ENCODE measurements around the gene COL27A1. TPM values are rescaled to one million over a fixed set of nuclear protein-coding genes. Genes with fewer than 3 reads are reported as not detected.

The COL27A1 gene
- total RNA-seq, 2 experiments from 2014 or later, result 0.87 to 1.2 TPM

GRCh38 chr9:114359801-114360200, 204.5 kb downstream of the COL27A1 start:
- Mint-ChIP-seq H3K9me3 (no peaks in the 10 kb centered on the region), H3K36me3 (ENCODE audit: low read depth) (peaks cover 100% of the 10 kb centered on the region), H3K4me1 (ENCODE audit: low read depth) (peaks cover 77% of the 10 kb centered on the region), H3K27ac (peak overlapping the region; percentile 83), H3K27me3 (no peaks in the 10 kb centered on the region), H3K4me3 (no peak overlapping the region)
- ATAC-seq (ENCODE audit: poor library complexity) (no peak), DNase-seq (no peak)
- no peaks in the 10 kb centered on the region for H3K27me3 ChIP-seq (ENCODE audit: control insufficient read depth in 1 of 2, insufficient read depth in 2 of 2, low read length in 2 of 2)
- ChIA-PET POLR2A (interaction anchor here (1.3 kb wide), 1 partner anchor 25 kb away, joined by 6 read pairs; no protein-coding TSS in a partner anchor), CTCF (no interaction called here)
- no peak for TF ChIP-seq CTCF (IDR thresholded peaks at IDR 0.05)
- peaks cover 96% of the 10 kb centered on the region for H3K36me3 ChIP-seq (ENCODE audit: insufficient read depth, low read length)
- intact Hi-C loops (cut with DNase I, micrococcal nuclease), result loop anchor here in 1 of 2 experiments (5.0 kb wide), 1 partner anchor 38 kb away; no protein-coding TSS in a partner anchor
- peak overlapping the region in 1 of 2 donors; percentile 62 for H3K27ac ChIP-seq (ENCODE audit: low read depth in 1 of 2, low read length in 2 of 2)
- no peaks in the 10 kb centered on the region for H3K9me3 ChIP-seq (ENCODE audit: control insufficient read depth in 1 of 2, insufficient read depth in 1 of 2, low read length in 2 of 2)
- no peak overlapping the region for H3K4me3 ChIP-seq (ENCODE audit: low read length)
- peaks cover 68% of the 10 kb centered on the region for H3K4me1 ChIP-seq (ENCODE audit: insufficient read depth, low read length)

- Mint-ChIP-seq H3K27me3 (no peaks in the 10 kb centered on the region), H3K4me1 (ENCODE audit: low read depth) (peaks cover 86% of the 10 kb centered on the region), H3K36me3 (ENCODE audit: low read depth) (peaks cover 100% of the 10 kb centered on the region), H3K9me3 (no peaks in the 10 kb centered on the region), H3K4me3 (no peak overlapping the region), H3K27ac (peak overlapping the region; percentile 83)
- H3K27me3 ChIP-seq (ENCODE audit: control insufficient read depth in 1 of 2, insufficient read depth in 2 of 2, low read length in 2 of 2), result no peaks in the 10 kb centered on the region
- DNase-seq, result no peak
- no peak for ATAC-seq (ENCODE audit: poor library complexity)
- H3K36me3 ChIP-seq (ENCODE audit: insufficient read depth, low read length), result peaks cover 97% of the 10 kb centered on the region
- H3K4me1 ChIP-seq (ENCODE audit: insufficient read depth, low read length), result peaks cover 78% of the 10 kb centered on the region
- no peaks in the 10 kb centered on the region for H3K9me3 ChIP-seq (ENCODE audit: control insufficient read depth in 1 of 2, insufficient read depth in 1 of 2, low read length in 2 of 2)
- no peak overlapping the region for H3K4me3 ChIP-seq (ENCODE audit: low read length)
- CTCF ChIA-PET, result no interaction called here
- TF ChIP-seq CTCF (IDR thresholded peaks at IDR 0.05), result no peak
- POLR2A ChIA-PET, result interaction anchor here (0.6 to 1.5 kb wide), 3 partner anchors 11 to 36 kb away, joined by 3 to 6 read pairs (median 3); no protein-coding TSS in a partner anchor
- intact Hi-C loops (cut with DNase I, micrococcal nuclease), result loop anchor here in 1 of 2 experiments (5.0 kb wide), 1 partner anchor 36 kb away; no protein-coding TSS in a partner anchor
- H3K27ac ChIP-seq (ENCODE audit: low read depth in 1 of 2, low read length in 2 of 2), result peak overlapping the region; percentile 49 to 62
These were observed 206.2 kb downstream of the COL27A1 start for GRCh38 chr9:114361542-114361941.

Small RNA genes within 50 kb of the gene (microRNA-seq; reads per million reads assigned to microRNA genes)
- 41.9 reads per million, percentile 58 among the genes with 10 or more reads in this experiment for gene MIR455 (ENCODE audit: borderline microRNAs expressed, borderline replicate concordance)

Other genes starting within 250 kb of the COL27A1 start
- gene AMBP, start 77.2 kb upstream of the COL27A1 start, total RNA-seq, result not detected
- not detected for gene KIF12, start 56.2 kb upstream of the COL27A1 start, total RNA-seq
- not detected for gene ORM1, start 167.6 kb downstream of the COL27A1 start, total RNA-seq
- gene ORM2, start 174.3 kb downstream of the COL27A1 start, total RNA-seq, result not detected
- 100 to 1,000 TPM; 247 to 258 TPM for gene AKNA, start 232.4 kb downstream of the COL27A1 start, total RNA-seq